Body of pancreas (tissue), 4 donors: Measurements from ENCODE around the gene MICOS13.

Source experiments
- POLR2A ChIP-seq, 3 donors: fragments of 450-650 bp; IDR thresholded peaks; one replicate each; pipeline ENCODE4 v1.6.1; 2016; ENCODE audit warnings: antibody characterized with exemption in 3 of 3, mild to moderate bottlenecking in 2 of 3
- TF ChIP-seq, protein P1 (sequence below), 7 experiments: fragments of 450-650 bp in 4 of 7; fragments of 200-600 bp in 3 of 7; sonication (generic) in 3 of 7; IDR thresholded peaks; one replicate each; pipeline ENCODE4 v1.5.1; 2016 to 2019; ENCODE audit warnings: antibody characterized with exemption in 7 of 7

DNA sequence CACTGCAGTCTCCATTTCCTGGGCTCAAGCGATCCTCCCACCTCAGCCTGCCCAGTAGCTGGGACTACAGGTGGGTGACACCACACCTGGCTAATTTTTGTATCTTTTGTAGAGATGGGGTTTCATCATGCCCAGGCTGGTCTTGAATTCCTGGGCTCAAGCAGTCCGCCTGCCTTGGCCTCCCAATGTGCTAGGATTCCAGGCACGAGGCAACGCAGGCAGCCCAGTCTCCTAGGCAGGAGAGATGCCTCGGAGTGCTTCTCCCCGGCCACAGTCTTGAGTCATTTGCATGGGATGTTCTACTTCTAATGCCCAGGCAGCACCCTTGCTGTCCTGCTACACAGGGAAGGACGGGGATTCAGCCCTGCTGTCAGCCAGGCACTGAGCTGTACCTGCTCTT is 8.7 kb downstream of the MICOS13 start:
- TF ChIP-seq, protein P1, sequence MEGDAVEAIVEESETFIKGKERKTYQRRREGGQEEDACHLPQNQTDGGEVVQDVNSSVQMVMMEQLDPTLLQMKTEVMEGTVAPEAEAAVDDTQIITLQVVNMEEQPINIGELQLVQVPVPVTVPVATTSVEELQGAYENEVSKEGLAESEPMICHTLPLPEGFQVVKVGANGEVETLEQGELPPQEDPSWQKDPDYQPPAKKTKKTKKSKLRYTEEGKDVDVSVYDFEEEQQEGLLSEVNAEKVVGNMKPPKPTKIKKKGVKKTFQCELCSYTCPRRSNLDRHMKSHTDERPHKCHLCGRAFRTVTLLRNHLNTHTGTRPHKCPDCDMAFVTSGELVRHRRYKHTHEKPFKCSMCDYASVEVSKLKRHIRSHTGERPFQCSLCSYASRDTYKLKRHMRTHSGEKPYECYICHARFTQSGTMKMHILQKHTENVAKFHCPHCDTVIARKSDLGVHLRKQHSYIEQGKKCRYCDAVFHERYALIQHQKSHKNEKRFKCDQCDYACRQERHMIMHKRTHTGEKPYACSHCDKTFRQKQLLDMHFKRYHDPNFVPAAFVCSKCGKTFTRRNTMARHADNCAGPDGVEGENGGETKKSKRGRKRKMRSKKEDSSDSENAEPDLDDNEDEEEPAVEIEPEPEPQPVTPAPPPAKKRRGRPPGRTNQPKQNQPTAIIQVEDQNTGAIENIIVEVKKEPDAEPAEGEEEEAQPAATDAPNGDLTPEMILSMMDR (IDR thresholded peaks at IDR 0.05) = no peak
- TF ChIP-seq POLR2A (IDR thresholded peaks at IDR 0.05) = no peak
